HG03159 (cell line): ENCODE data around the gene HTATSF1.

Experiments used
- ATAC-seq: cut with Tn5 transposase; IDR thresholded peaks from one replicate; pipeline ENCODE4 v1.9.1; 2021; ENCODE audit warnings: mild to moderate bottlenecking, moderate library complexity; ENCODE audit not compliant: unreplicated experiment

Gene HTATSF1

DNA sequence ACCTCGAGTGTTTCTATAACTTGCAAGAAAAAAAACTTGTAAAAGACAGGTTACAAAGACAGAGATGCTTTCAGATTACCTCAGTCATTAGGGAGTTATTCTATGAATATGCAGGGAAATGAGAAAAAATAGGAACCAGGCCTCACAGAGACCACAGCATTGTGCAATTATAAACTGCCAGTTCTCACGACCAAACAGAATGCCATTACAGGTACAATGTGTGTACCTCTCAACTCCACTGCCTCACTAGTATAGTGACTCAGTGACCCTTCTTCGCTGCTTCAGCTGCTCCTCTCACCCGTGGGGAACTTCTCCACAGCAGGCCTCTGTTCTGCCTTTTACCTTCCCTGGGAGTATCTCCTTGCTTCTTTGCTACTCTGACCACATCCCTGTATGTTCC is 2.3 kb upstream of the HTATSF1 start:
- ATAC-seq = no peak

DNA sequence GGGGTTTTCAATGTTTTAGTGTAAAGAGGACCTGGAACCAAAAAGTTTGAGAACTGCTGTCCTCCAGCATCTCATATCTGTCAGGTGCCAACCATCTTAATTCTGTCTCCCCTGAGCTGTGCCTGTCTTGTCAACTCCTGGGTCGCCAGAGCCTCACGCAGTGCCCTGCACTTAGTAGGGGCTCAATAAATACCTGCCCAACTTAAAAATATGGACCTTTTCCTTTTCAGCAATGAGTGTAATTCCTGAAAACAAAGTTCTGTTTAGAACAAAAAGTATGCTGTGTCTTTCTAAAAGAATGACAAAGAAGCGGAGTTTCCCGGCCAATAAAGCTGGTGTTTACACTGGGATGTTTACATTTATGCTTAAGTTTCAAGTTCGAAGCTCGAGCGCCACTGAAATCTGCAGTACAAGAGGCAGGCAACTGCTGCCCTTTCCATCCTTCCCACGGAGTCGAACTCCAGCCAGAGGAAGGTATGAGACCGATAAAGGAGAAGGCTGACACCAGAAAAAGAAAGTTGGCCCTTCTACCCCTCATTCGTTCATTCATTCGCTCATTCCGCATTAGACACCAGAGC is 1.1 kb upstream of the HTATSF1 start:
- ATAC-seq = no peak

DNA sequence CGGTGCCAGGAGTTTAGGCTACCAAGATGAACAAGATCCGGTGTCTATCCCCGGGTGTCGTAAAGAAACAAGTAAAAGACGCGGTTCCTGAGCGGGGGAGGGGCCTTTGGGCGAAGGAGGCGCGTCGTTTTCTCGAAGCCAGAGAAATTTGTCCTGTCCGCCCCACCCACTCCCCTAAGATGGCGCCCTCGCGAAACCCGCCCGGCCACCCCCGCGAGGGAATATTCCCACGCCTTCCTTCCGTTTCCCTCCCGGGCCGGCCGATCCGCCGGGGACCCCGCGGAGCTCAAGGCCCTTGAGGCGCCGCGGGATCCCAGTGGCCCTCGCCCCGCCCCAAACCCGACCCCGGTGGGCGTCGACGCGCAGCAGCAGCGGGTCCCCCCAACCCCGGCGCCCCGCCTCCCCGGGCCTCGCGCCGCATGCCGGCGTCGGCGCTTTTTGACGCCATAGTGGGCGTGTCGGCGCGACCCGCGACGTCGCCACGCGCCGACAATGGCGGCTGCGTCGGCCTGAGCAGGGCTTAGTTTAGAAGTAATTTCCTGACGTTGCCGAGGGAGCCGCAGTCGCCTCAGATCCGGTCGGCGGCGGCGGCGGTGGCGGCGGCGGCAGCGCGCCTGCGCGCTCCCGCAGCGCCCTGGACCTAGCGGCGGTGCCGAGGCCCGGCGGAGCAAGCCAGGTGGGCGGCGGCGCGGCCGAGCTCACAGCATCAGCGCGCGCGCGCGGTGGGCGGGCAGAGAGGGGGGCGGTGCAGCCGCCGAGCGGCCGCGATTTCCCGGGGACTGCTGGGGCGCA is 432 bp upstream of the HTATSF1 start:
- ATAC-seq = peak; percentile 79

DNA sequence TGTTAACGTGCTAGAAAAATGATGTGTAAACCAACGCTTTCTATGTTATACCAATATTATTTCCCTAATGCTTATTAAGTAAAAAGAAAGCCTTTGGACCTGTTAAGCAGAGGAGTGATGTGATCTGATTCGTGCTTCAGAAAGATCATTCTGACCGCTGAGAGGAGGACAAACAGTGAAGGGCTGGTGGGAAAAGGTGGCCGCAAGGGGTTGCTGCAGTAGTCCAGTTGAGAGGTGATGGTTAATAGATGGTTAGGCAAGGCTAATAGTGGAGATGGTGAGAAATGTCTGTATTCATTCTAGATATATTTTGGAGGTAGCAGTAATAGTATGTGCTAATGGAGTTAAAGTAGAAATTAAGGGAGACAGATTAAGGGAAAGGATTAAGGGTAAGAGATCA is 21.7 kb downstream of the HTATSF1 start:
- ATAC-seq = no peak

DNA sequence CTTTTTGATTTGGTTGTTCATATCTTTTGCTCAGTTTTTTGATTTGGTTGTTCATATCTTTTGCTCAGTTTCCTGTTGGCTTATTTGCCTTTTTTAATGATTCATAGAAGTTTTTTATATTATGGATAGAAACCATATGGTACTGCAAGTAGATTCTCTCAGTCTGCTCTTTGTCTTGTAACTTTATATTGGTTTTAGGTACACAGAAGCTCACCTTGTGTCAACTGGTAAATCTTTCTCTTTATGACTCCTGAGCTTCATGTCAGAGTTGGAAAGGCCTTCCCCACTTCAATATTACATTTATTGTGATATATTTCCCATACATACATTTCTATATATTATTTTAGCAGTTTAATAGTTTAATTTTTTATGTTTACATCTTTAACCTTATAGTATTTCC is 26.4 kb downstream of the HTATSF1 start:
- ATAC-seq = no peak

DNA sequence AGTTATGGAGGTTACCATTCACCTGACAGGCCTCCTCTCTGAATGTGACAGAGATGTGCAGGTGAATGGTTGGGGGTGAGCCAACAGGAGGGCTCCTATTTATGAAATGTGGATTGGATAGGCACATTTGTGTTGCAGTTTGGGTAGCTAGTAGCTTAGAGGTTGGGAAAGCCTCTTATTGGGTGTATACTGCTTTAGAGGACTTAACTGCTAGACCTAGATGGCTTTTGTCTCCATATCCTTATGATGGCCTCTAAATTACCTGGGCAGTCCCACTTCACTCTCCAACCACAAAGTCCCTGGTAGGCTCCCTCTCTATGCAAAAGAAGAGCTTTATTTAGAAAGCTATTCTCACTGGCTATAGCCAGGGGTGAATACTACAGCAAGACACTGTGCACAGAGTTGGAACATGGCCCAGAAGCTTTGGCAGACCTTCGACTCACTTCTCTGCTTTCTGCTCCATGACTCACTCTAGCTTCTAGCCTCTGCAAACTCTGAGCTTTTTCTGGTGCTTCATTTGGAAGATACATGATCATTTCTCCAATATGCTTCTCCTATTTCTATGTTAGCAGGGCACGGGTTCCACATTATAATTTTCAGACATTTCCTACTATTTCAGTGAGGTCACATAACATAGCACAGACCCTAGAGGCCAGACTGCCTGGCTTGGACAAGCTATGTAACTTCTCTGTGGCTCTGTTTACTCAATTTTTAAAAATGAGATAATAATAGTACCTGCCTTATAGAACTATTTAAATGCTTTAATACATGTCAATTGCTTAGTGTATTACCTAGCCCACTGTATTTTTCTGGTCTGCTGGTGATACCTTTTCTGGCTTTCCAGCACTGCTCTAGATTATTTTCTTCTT is 28.6 kb downstream of the HTATSF1 start:
- no peak for ATAC-seq

DNA sequence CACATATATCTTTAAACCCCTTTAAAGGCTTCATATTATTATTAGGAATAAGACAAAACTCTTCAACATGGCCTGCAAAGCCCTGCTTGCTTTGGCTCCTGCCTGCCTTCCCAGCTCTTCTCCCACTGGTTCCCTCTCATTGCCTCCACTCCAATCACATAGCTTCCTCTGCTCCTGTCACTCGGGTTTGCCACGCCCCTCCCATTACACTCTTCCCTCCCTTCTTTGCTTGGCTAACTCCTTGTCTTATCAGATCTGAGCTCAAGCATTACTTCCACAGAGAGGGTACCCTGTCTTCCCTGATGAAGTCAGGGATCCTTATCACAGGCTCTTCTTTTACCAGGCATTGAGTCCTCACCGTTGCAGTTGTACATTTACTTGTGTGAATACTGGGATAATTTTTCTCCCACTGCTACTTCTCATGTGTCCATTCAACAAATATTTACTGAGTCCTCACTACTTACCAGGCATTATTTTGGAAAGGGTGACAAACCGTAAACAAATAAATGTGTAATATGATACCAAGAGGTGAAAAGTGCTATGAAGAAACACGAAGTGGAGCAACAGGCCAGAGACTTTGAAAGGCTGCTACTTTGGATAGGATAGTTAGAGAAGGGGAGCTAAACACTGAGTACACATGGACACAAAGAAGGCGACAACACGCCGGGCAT is 31.4 kb downstream of the HTATSF1 start:
- ATAC-seq = no peak

DNA sequence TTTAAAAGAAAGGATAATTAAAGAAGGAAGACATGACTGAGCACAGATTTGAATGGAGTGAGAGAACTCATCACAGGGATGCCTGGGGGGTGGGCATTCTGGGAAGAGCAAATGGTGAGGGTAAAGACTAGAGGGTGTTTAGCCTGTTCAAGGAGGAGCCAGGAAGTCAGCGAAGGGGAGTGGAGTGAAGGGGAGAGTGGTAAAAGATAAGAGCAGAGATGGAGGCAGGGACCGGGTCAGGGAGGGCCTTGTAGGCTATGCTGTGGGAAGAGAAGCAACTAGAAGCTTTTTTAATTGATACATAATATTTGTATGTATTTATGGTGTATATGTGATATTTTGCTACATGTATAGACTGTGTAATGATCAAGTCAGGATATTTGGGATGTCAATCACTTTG is 32.4 kb downstream of the HTATSF1 start:
- no peak for ATAC-seq

DNA sequence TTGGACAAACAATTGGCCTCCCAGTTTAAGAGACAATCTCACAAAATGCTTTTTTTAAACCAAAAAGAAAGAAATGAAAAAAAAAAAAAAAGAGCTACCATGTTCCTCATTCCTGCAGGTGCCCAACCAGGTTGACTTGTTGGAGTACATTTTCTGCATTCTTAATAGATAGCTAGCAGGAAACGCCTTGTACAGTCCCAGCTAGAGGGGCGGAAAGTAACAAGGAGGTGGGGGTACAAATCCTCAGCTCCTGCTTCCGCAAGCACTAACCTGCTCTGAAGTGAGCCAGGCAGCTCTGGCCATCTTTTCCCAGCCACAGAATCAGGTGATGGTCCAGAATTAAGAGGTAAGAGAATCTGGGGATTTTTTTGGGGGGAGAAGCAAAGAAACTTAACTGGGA is 34.6 kb downstream of the HTATSF1 start, which contains the start of gene VGLL1:
VGLL1 (plus strand) TSS at position 265 of the 400 bp plus-strand sequence. CDS start 3,806 bp downstream, outside the sequence.
- no peak for ATAC-seq

DNA sequence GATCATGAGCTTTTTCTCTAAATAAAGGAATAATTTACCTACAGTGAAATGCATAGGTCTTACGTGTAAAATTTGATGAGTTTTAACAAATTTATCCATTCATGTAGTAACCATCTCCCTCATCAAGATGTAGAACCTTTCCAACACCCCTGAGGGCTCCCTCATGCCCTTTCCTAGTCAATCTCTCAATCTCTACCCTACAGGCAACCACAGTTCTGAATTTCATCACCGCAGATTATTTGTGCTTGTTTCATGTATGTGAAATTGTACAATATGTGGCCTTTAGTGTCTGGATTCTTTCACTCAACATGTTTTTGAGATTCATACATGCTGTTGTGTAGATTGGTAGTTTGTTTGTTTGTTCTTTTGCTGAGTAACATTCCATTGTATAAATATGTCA is 36.7 kb downstream of the HTATSF1 start:
- ATAC-seq = no peak

DNA sequence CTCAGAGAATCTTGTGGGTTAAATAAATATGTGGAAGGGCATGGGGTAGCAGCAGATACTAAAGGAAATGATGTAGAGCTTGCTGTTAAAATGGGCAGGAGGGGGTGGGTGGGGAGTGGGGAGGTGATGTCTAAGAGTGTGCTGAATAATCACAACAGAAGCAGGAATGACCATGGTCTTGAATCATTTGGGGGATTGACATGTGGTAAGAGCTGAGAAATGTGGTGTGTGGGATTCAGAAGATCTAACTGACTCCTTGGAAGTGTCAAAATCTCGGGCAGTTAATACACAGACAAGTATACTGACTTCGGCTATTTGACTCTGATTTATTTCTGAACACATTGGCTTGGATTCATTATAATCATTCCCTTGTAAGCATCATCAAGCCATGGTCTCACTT is 41.4 kb downstream of the HTATSF1 start:
- ATAC-seq = no peak

DNA sequence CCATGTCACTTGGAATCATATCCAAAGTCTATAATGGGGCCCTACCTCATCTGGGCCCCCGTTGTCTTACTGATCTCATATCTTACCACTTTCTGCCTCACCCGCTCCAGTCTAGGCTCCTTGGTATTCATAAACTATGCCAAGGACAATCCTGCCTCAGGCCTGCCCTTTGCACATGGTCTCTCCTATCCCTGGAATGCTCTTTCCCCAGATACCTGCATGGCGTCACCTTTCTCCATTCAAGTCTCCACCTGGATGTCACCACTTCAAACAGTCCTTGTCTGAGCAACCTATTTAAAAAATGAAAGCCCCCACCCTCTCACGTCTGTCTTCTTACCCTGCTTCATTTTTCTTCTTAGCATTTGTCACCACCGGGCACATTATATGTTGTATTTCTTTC is 42.8 kb downstream of the HTATSF1 start:
- no peak for ATAC-seq

DNA sequence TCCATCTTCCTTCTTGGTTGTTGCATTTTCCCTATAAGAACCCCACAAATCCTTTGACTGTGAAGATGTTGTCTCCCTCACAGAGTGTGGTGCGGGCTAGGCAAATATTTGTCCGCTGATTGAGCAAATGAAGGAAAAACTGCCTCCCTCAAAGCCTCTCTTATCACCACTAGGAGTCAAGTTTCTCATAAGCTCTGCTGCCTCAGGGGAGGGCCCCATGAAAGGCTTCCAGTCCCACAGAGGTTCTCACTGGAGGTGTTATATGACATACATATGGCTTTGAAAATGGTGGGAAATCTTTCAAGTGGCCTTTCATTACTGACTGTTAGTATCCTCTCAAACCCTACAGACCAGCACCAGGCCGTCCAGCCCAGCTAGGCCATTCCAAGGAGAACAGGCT is 43.9 kb downstream of the HTATSF1 start:
- ATAC-seq = no peak

DNA sequence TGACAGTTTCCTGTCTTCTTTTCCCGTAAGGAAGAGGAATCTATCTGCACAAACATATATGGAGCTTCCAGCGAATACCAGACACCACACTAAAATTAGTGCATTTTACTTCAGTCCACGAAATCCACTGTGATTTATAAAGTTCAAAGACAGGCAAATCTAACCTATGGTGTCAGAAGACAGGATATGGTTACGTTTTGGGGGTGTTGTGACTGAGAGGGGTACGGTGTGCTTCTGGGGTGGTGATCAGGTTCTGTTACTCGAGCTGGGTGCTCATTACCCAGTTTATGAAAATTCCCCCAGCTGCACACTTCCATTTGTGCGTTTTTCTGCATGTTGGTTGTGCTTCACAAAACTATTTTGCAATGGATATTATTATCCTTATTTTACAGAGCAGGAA is 44.9 kb downstream of the HTATSF1 start:
- ATAC-seq = no peak

DNA sequence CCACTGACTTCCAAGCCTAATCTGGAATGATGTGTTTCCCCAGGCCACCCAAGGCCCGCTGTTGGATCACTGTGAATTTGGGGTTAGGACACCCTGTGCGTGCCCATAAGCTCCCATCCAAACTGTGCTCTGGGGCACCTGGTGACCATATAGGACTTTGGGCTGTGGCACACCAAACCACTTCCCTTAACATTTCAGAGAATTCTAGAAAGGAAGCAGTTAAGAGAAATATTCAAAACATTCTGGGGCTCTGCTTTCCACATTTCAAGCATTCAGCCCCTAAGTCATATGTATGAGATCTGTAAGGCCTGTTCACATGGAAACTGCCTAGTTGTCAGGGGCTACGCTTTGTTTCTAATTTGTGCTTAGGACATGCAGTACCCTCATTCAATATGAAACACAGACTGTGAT is 49.0 kb downstream of the HTATSF1 start:
- no peak for ATAC-seq

DNA sequence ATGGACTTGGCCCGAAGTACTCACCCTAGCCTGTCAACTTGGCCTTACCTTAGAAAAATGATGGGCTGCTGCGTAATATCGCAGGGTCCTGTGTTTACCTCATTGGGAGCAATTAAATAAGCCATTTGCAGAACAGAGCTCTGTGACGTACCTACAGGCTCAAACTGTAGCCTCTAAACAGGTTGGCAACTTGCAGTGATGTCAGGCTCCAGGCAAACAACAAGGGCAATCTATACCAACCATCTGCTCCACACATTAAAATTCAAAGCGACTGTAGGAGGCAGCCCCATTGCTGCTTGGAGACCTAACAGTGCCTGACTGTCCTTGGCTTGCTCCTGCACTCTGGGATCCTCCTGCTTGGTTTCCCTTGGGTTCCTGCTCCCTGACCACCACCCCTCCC is 51.8 kb downstream of the HTATSF1 start:
- no peak for ATAC-seq

DNA sequence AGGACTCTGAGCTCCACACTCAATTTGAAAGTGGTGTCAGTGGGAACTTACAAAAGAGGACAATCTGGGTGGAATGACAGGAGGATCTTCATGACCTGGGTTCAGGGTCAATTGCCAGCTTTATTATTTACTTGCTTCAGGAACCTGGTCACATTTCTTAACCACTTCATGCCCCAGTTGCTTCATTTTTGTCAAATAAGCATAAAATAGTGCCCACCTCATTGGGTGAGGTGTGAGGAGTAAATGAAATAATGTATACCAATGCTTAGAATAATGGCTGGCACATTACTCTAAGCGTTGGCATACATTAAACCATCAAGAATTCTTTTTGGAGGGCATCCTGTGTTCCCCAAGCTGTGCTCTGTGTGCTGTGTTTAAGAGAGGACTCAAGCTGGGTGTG is 54.0 kb downstream of the HTATSF1 start:
- ATAC-seq = no peak

DNA sequence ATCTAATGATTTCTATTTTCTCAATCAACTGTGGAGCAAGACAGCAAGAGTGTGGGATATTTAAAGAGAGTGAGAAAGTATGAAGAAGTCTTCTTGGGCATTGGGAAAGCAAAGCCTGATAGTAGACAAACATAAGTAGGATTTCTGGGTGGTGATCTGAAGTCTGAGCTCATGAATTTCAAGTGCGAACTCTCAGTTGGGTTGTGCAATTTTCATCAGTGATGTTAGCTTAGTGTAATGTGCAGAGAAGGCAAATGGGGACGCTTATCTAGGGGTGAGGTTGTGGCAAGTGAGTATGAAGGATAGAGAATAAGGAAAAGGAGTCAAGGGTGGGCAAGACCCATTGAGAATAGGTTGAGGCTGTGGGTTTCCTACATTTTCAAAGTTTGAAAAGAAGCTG is 58.3 kb downstream of the HTATSF1 start:
- ATAC-seq = no peak
